Vein endothelial cell (primary cell): ENCODE results near the gene PEX11A. TPM values are rescaled to one million over a fixed set of nuclear protein-coding genes. Genes with fewer than 3 reads are reported as not detected.

Source experiments
- small RNA-seq: library from RNA; depleted of rRNA; stranded (forward); fragments of <200 nt; gene quantifications from one replicate; pipeline ENCODE3, GENCODE V24; 2012
- total RNA-seq: library from RNA; depleted of rRNA; stranded (reverse); fragments of >200 nt; gene quantifications from 2 replicates; pipeline ENCODE4 v1.2.3, GENCODE V29; 2012

PEX11A gene
- 2.4 and 3.3 TPM in 2 replicates for total RNA-seq

GRCh38 chr15:89690276-89691218 lies at the start of gene PEX11A, which contains the start of gene WDR93:
PEX11A (minus strand) TSS chr15:89690754; CDS start chr15:89690632, 122 bp downstream.
WDR93 (plus strand) TSS chr15:89690811; CDS start chr15:89701747, 10,936 bp downstream.

GRCh38 chr15:89679212-89679611 lies 11.3 kb downstream of the PEX11A start, which contains the start of gene PLIN1:
PLIN1 (minus strand) TSS chr15:89679367; CDS start chr15:89677489, 1,878 bp downstream.

GRCh38 chr15:89654847-89655805 lies 35.4 kb downstream of the PEX11A start, which contains the start of gene KIF7:
KIF7 (minus strand) TSS chr15:89655467; CDS start chr15:89652930, 2,537 bp downstream.

Small RNA genes within 50 kb of the gene (small RNA-seq; reads per million reads assigned to genes)
- 0.08 reads per million for gene RNU6-132P

Other genes starting within 250 kb of the PEX11A start
- not detected in 2 replicates for gene RHCG, start 194.2 kb downstream of the PEX11A start, total RNA-seq
- 3.3 and 6.2 TPM in 2 replicates for gene TICRR, start 115.3 kb downstream of the PEX11A start, total RNA-seq
- gene KIF7, start 35.3 kb downstream of the PEX11A start, total RNA-seq, result 3.9 and 4.2 TPM in 2 replicates
- gene PLIN1, start 11.4 kb downstream of the PEX11A start, total RNA-seq, result 0.10 TPM in 1 of 2 replicates, not detected in the other
- 0.10 TPM in 1 of 2 replicates, not detected in the other for gene WDR93, start 57 bp upstream of the PEX11A start, total RNA-seq
- 0.10 and 0.33 TPM in 2 replicates for gene MESP1, start 60.5 kb upstream of the PEX11A start, total RNA-seq
- gene MESP2, start 85.6 kb upstream of the PEX11A start, total RNA-seq, result 0.19 TPM in 1 of 2 replicates, not detected in the other
- 19.9 and 35.5 TPM in 2 replicates for gene ANPEP, start 124.1 kb upstream of the PEX11A start, total RNA-seq
- 41.8 and 43.8 TPM in 2 replicates for gene AP3S2, start 203.2 kb upstream of the PEX11A start, total RNA-seq
- 10.3 and 11.4 TPM in 2 replicates for gene ARPIN, start 222.2 kb upstream of the PEX11A start, total RNA-seq